T-helper 1 cell (primary cell): ENCODE data around the gene C13orf42.

ENCODE experiments used
- DNase-seq, 5 donors: peaks; one replicate each; pipeline ENCODE4 v3.0.0-alpha.2; 2012 to 2020

C13orf42 gene

GRCh38 chr13:51065372-51066090 is 45.5 kb downstream of the C13orf42 start:
- no peak for DNase-seq

GRCh38 chr13:51064753-51065152 is 46.3 kb downstream of the C13orf42 start:
- no peak for DNase-seq

- DNase-seq = no peak
Measured at GRCh38 chr13:51063909-51064308, 47.2 kb downstream of the C13orf42 start.

GRCh38 chr13:51058461-51059167 is 52.5 kb downstream of the C13orf42 start:
- DNase-seq = no peak

- no peak for DNase-seq
Measured at GRCh38 chr13:51057906-51058305, 53.2 kb downstream of the C13orf42 start.

- DNase-seq = no peak
Measured at GRCh38 chr13:51057001-51057400, 54.1 kb downstream of the C13orf42 start.

- DNase-seq = no peak
Measured at GRCh38 chr13:51052581-51052980, 58.5 kb downstream of the C13orf42 start.

GRCh38 chr13:51050021-51050830 is 60.8 kb downstream of the C13orf42 start:
- no peak for DNase-seq

- DNase-seq = no peak
Measured at GRCh38 chr13:51048616-51049015, 62.5 kb downstream of the C13orf42 start.

- DNase-seq = no peak
Measured at GRCh38 chr13:51048166-51048461, 63.0 kb downstream of the C13orf42 start.

- no peak for DNase-seq
Measured at GRCh38 chr13:51047434-51048165, 63.5 kb downstream of the C13orf42 start.

- no peak for DNase-seq
Measured at GRCh38 chr13:51045451-51045850, 65.6 kb downstream of the C13orf42 start.

- DNase-seq = no peak
Measured at GRCh38 chr13:51044023-51044665, 66.9 kb downstream of the C13orf42 start.

- no peak for DNase-seq
Measured at GRCh38 chr13:51043310-51043709, 67.8 kb downstream of the C13orf42 start.

- DNase-seq = no peak
Measured at GRCh38 chr13:51041710-51042109, 69.4 kb downstream of the C13orf42 start.

GRCh38 chr13:51041126-51041525 is 69.9 kb downstream of the C13orf42 start:
- DNase-seq = no peak

GRCh38 chr13:51040431-51040830 is 70.6 kb downstream of the C13orf42 start:
- no peak for DNase-seq

GRCh38 chr13:51036418-51036817 is 74.7 kb downstream of the C13orf42 start:
- no peak for DNase-seq

GRCh38 chr13:51035978-51036377 is 75.1 kb downstream of the C13orf42 start:
- DNase-seq = no peak

- DNase-seq = no peak
Measured at GRCh38 chr13:51035469-51035868, 75.6 kb downstream of the C13orf42 start.

GRCh38 chr13:51034906-51035305 is 76.2 kb downstream of the C13orf42 start:
- no peak for DNase-seq

- no peak for DNase-seq
Measured at GRCh38 chr13:51033421-51034185, 77.5 kb downstream of the C13orf42 start.
